Measurements from ENCODE around the gene SMYD3.

DNA sequence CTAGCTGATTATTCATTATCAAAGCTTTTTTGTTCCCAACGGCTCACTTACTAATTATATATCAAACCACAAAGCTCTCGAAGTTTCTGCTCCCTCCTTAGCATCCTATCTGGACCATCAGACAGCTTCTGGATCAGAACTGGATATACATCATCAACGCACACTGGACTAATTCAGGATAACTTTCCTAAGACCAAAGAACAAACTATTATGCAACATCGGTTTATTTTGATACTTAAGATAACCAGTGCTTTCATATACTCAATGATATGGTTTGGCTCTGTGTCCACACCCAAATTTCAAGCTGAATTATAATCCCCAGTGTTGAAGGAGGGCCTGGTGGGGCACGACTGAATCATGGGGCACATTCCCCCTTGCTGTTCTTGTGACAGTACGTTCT, 110.8 kb downstream of the SMYD3 start:
- no peak for TF ChIP-seq POLR2AphosphoS5 (IDR thresholded peaks at IDR 0.05; ENCODE audit: low read depth, low read length)
- no peak for TF ChIP-seq SIN3A (IDR thresholded peaks at IDR 0.05; ENCODE audit: borderline replicate concordance, insufficient read depth, low read length)
- TF ChIP-seq, protein P1, sequence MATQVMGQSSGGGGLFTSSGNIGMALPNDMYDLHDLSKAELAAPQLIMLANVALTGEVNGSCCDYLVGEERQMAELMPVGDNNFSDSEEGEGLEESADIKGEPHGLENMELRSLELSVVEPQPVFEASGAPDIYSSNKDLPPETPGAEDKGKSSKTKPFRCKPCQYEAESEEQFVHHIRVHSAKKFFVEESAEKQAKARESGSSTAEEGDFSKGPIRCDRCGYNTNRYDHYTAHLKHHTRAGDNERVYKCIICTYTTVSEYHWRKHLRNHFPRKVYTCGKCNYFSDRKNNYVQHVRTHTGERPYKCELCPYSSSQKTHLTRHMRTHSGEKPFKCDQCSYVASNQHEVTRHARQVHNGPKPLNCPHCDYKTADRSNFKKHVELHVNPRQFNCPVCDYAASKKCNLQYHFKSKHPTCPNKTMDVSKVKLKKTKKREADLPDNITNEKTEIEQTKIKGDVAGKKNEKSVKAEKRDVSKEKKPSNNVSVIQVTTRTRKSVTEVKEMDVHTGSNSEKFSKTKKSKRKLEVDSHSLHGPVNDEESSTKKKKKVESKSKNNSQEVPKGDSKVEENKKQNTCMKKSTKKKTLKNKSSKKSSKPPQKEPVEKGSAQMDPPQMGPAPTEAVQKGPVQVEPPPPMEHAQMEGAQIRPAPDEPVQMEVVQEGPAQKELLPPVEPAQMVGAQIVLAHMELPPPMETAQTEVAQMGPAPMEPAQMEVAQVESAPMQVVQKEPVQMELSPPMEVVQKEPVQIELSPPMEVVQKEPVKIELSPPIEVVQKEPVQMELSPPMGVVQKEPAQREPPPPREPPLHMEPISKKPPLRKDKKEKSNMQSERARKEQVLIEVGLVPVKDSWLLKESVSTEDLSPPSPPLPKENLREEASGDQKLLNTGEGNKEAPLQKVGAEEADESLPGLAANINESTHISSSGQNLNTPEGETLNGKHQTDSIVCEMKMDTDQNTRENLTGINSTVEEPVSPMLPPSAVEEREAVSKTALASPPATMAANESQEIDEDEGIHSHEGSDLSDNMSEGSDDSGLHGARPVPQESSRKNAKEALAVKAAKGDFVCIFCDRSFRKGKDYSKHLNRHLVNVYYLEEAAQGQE (IDR thresholded peaks at IDR 0.05; ENCODE audit: insufficient read depth in 1 of 2, low read depth in 2 of 2, low read length in 2 of 2) = no peak
- no peak for TF ChIP-seq TAF1 (IDR thresholded peaks at IDR 0.05; ENCODE audit: borderline replicate concordance, insufficient read depth, low read length)
